Fibroblast of lung (primary cell): ENCODE data around the gene CD300H. TPM values are rescaled to one million over a fixed set of nuclear protein-coding genes. Genes with fewer than 3 reads are reported as not detected.

ENCODE experiments used
- DNase-seq, 2 donors: peaks; one replicate each; pipeline versions ENCODE4 v3.0.0 to v3.0.0-alpha.2; 2010; ENCODE audit warnings: low read depth in 2 of 2
- H2AFZ ChIP-seq: 2 replicates; pipeline ENCODE4 v1.5.1; 2012; ENCODE audit warnings: low read length, control low read depth, inconsistent platforms
- H3K27ac ChIP-seq: 2 replicates; pipeline ENCODE4 v1.5.1; 2011; ENCODE audit warnings: low read length, control low read depth; ENCODE audit not compliant: insufficient read depth
- H3K27me3 ChIP-seq: 2 replicates; pipeline ENCODE4 v1.5.1; 2011; ENCODE audit warnings: mild to moderate bottlenecking, low read length; ENCODE audit not compliant: control insufficient read depth, insufficient read depth
- H3K36me3 ChIP-seq: 2 replicates; pipeline ENCODE4 v1.5.1; 2011; ENCODE audit warnings: low read length; ENCODE audit not compliant: control insufficient read depth, insufficient read depth
- H3K4me1 ChIP-seq: 2 replicates; pipeline ENCODE4 v1.5.1; 2011; ENCODE audit warnings: low read length; ENCODE audit not compliant: control insufficient read depth, insufficient read depth; ENCODE audit errors: extremely low read depth
- H3K4me2 ChIP-seq: 2 replicates; pipeline ENCODE4 v1.5.1; 2011; ENCODE audit warnings: low read length, control low read depth; ENCODE audit not compliant: insufficient read depth; ENCODE audit errors: extremely low read depth
- H3K4me3 ChIP-seq, 4 experiments: fragments of 200-600 bp in 1 of 4; sonication (generic) in 1 of 4; replicated peaks in 1 of 4; 2 replicates each; pipeline ENCODE4 v1.5.1; 2011 to 2016; ENCODE audit warnings: low read length in 4 of 4, low read depth in 3 of 4, mild to moderate bottlenecking in 3 of 4, control low read depth in 2 of 4, inconsistent platforms in 1 of 4, mixed read lengths in 1 of 4; ENCODE audit not compliant: insufficient read depth in 1 of 4; ENCODE audit errors: control extremely low read depth in 1 of 4
- H3K79me2 ChIP-seq: 2 replicates; pipeline ENCODE4 v1.5.1; 2012; ENCODE audit warnings: mild to moderate bottlenecking, low read length, inconsistent platforms; ENCODE audit not compliant: control insufficient read depth, insufficient read depth
- H3K9ac ChIP-seq: 2 replicates; pipeline ENCODE4 v1.5.1; 2011; ENCODE audit warnings: mild to moderate bottlenecking, low read length, control low read depth; ENCODE audit not compliant: insufficient read depth
- H3K9me3 ChIP-seq: 2 replicates; pipeline ENCODE4 v1.5.1; 2012; ENCODE audit warnings: low read depth, low read length; ENCODE audit not compliant: control insufficient read depth, insufficient read depth
- H4K20me1 ChIP-seq: 2 replicates; pipeline ENCODE4 v1.5.1; 2011; ENCODE audit warnings: low read length; ENCODE audit not compliant: control insufficient read depth, insufficient read depth; ENCODE audit errors: extremely low read depth
- EZH2 ChIP-seq: IDR thresholded peaks from 2 replicates; pipeline ENCODE4 v1.5.1; 2012; ENCODE audit warnings: low read length, control low read depth, mild to moderate bottlenecking; ENCODE audit errors: missing control alignments
- polyA plus RNA-seq, 2 donors: library from polyadenylated mRNA; depleted of rRNA in 1 of 2; stranded (reverse) in 1 of 2; unstranded in 1 of 2; fragments of >200 nt; gene quantifications; 2 replicates each; pipeline ENCODE4 v1.2.1, GENCODE V29; 2011 to 2012; ENCODE audit warnings: missing spikeins in 1 of 2
- total RNA-seq: library from RNA; depleted of rRNA; stranded (reverse); fragments of >200 nt; gene quantifications from 2 replicates; pipeline ENCODE4 v1.2.1, GENCODE V29; 2014
- TF ChIP-seq, protein P1 (sequence below), 2 donors: IDR thresholded peaks in 1 of 2; conservative IDR thresholded peaks in 1 of 2; 1 replicate in 1 of 2; 2 replicates in 1 of 2; pipeline ENCODE4 v1.5.1; 2011 to 2012; ENCODE audit warnings: low read length in 2 of 2, control low read depth in 1 of 2, inconsistent platforms in 1 of 2, low read depth in 1 of 2, mild to moderate bottlenecking in 1 of 2

CD300H gene
- total and polyA plus RNA-seq, 2 donors (not counting 1 experiment from before 2014, with no cell fraction given) = not detected

DNA sequence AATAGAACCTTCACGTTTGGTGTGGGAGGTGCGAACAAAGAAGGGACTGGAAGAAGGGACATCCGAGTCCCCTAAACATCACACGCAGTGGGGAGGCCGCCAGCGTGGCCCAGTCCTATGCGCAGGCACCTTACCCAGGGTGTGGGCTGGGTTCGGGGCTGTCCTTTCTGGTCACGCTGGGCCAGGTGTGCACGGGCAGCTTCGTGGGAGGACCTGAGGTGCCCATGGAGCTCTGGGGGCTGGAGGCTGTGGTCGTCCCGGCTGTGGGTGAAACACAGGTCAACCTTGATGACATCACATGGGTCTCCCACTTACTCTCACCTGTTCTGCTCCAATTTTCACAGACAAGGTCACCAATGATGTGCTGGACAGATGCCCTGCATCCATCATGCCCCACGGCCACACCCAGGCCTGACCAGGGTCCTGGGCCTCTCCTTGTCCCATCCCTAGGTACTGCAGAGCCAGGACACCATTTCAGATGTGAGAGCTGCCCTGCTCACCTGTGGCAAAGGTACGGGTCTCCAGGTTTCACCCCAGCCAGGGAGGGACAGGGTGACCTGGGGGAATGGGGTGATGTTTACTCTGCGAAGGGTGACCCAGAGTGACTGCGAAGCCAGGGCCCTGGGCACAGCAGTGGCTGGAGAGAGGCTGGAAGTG lies 24.5 kb downstream of the CD300H start:
- no peaks in the 10 kb centered on the region for H3K36me3 ChIP-seq
- H2AFZ ChIP-seq = no peak overlapping the region
- no peak overlapping the region for H3K9ac ChIP-seq
- no peak overlapping the region for H3K4me3 ChIP-seq
- no peaks in the 10 kb centered on the region for H3K79me2 ChIP-seq
- TF ChIP-seq EZH2 = no peak
- TF ChIP-seq, protein P1, sequence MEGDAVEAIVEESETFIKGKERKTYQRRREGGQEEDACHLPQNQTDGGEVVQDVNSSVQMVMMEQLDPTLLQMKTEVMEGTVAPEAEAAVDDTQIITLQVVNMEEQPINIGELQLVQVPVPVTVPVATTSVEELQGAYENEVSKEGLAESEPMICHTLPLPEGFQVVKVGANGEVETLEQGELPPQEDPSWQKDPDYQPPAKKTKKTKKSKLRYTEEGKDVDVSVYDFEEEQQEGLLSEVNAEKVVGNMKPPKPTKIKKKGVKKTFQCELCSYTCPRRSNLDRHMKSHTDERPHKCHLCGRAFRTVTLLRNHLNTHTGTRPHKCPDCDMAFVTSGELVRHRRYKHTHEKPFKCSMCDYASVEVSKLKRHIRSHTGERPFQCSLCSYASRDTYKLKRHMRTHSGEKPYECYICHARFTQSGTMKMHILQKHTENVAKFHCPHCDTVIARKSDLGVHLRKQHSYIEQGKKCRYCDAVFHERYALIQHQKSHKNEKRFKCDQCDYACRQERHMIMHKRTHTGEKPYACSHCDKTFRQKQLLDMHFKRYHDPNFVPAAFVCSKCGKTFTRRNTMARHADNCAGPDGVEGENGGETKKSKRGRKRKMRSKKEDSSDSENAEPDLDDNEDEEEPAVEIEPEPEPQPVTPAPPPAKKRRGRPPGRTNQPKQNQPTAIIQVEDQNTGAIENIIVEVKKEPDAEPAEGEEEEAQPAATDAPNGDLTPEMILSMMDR (conservative IDR thresholded peaks at IDR 0.05 in 1 of 2, IDR thresholded peaks at IDR 0.05 in 1 of 2; ENCODE audit: low read depth in 1 of 2, low read length in 2 of 2) = no peak
- H3K9me3 ChIP-seq = no peaks in the 10 kb centered on the region
- H3K4me1 ChIP-seq = no peaks in the 10 kb centered on the region
- no peaks in the 10 kb centered on the region for H4K20me1 ChIP-seq
- H3K4me2 ChIP-seq = no peak overlapping the region
- no peaks in the 10 kb centered on the region for H3K27me3 ChIP-seq
- no peak overlapping the region for H3K27ac ChIP-seq
- DNase-seq = no peak

DNA sequence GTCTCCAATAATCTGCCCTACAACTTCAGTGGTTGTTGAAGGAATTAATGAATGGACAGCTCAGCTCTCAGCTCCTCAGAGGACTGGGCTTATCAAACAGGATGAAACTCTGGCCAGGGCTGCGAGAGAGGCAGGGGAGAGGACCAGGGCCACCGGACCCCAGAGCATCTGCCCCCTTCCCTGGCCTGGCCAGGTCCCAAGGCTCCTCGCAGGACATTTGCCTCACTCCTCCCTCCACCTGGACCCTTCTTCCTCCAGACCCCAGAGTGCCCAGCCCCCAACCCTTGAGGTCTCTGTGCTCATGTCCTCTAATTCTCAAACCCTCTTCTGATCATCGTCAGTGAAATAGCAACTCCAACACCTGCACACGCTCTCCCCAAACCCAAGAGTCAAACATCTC lies 25.1 kb downstream of the CD300H start:
- no peak overlapping the region for H3K4me3 ChIP-seq
- H3K79me2 ChIP-seq = no peaks in the 10 kb centered on the region
- DNase-seq = no peak
- H3K9ac ChIP-seq = no peak overlapping the region
- no peaks in the 10 kb centered on the region for H3K4me1 ChIP-seq
- H3K27ac ChIP-seq = no peak overlapping the region
- no peak overlapping the region for H3K4me2 ChIP-seq
- no peaks in the 10 kb centered on the region for H4K20me1 ChIP-seq
- no peaks in the 10 kb centered on the region for H3K27me3 ChIP-seq
- no peaks in the 10 kb centered on the region for H3K36me3 ChIP-seq
- no peak for TF ChIP-seq EZH2
- TF ChIP-seq, protein P1 (conservative IDR thresholded peaks at IDR 0.05 in 1 of 2, IDR thresholded peaks at IDR 0.05 in 1 of 2; ENCODE audit: low read depth in 1 of 2, low read length in 2 of 2) = no peak
- H2AFZ ChIP-seq = no peak overlapping the region
- no peaks in the 10 kb centered on the region for H3K9me3 ChIP-seq

DNA sequence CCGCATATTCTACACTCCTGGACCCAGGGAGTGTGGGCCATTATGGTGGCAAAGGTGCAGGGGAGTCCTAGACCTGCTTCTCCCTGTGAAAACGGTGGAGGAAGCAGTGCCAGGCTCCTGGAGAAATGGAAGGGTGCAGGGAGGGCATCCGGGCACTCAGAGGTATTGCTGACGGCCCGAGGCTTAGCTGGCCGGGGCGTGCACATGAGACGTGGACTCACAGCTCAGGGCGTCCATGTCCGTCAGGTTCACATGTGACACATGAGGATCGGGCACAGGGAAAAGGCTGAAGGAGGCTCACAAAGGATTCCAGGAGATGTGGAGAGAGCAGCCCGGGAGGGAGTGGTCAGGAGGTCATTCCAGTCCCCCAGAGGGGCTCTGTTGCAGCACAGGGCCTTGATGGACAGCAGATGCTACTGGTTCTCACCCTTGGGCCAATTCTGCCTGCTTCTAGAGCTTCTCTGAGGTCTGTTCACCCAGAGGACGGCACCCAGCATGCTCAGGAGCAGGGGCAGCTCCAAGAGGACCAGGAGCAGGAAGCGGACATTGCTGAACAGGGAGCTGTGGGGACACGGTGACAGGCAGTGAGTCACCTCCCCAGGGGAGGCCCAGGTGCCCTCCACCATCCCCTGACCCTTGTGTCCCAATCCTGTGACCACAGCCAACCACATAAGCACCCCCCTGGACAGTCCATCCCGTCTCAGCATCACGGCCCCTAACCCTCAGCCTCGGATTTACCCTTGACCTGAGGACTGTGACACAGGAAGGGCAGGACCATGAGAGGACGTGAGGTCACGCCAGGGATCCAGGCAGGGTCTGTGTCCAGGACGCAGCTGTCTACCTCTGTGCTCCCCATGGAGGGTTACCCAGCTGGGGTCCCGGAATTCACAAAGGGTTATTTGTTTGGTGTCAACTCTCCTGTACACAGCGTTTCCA lies 25.9 kb downstream of the CD300H start:
- Histone ChIP-seq H3K4me1 (no peaks in the 10 kb centered on the region), H3K36me3 (no peaks in the 10 kb centered on the region), H3K4me3 (no peak overlapping the region), H3K79me2 (no peaks in the 10 kb centered on the region), H3K4me2 (no peak overlapping the region), H4K20me1 (no peaks in the 10 kb centered on the region), H3K27me3 (no peaks in the 10 kb centered on the region), H3K9me3 (no peaks in the 10 kb centered on the region), H3K27ac (no peak overlapping the region), H3K9ac (no peak overlapping the region), H2AFZ (no peak overlapping the region)
- no peak for DNase-seq
- TF ChIP-seq EZH2 = no peak
- TF ChIP-seq, protein P1 (conservative IDR thresholded peaks at IDR 0.05 in 1 of 2, IDR thresholded peaks at IDR 0.05 in 1 of 2; ENCODE audit: low read depth in 1 of 2, low read length in 2 of 2) = no peak
